Activated CD4-positive, alpha-beta T cell treated with anti-CD3 and anti-CD28 coated beads, Interleukin-2, amount 50 U/mL, for 48 hours (primary cell): ENCODE results near the gene RNF34.

Experiments used
- DNase-seq, 2 experiments: peaks; one replicate each; pipeline ENCODE4 v3.0.0-alpha.2; 2020

Gene RNF34

DNA sequence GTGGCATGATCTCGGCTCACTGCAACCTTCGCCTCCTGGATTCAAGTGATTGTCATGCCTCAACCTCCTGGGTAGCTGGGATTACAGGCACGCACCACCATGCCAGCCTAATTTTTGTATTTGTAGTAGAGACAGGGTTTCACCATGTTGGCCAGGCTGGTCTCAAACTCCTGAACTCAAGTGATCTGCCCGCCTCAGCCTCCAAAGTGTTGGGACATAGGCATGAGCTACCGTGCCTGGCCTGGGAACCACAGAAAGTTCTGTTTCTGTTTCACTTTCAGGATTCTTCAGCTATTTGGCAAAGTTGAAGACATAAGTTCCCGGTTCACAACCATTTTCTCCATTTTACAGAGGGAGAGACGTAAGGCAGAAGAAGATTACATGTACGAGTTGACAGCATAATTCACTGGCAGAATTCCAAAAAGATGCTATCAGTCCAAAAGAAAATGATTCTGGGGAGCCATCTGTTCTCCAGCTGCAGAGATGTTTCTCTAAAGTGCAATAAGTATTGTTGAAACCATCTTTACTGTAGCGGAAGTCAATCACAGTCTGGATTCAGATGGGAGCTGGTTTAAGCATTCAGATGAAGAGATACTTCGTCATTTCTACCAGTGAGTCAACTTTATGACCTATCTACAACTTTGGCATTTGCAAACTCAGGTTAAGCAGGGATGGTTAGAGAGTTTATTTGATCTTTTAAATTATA is 8.1 kb upstream of the RNF34 start:
- DNase-seq, result peak; percentile 45 to 59

DNA sequence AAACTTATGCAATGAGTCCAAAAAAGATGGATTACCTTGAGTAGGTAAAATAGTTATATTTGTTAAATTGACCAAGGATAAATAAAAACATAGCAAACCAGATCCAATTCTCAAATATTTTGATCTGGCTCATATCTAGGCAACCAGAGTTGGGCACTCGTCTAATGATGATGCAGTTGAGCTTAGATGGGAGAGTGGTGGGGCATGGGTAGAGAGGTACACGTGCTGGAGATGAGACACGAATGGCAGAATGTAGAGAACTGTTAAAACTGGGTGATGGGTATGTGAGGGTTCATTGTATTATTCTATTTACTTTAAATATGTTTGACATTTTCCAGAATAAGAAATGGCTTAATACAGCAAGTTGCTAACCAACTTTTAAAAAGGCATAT is 7.6 kb upstream of the RNF34 start:
- no peak for DNase-seq

GRCh38 chr12:121397521-121397920 is 2.4 kb upstream of the RNF34 start:
- no peak for DNase-seq

- DNase-seq, result no peak
Measured at GRCh38 chr12:121398355-121398754, 1.6 kb upstream of the RNF34 start.

DNA sequence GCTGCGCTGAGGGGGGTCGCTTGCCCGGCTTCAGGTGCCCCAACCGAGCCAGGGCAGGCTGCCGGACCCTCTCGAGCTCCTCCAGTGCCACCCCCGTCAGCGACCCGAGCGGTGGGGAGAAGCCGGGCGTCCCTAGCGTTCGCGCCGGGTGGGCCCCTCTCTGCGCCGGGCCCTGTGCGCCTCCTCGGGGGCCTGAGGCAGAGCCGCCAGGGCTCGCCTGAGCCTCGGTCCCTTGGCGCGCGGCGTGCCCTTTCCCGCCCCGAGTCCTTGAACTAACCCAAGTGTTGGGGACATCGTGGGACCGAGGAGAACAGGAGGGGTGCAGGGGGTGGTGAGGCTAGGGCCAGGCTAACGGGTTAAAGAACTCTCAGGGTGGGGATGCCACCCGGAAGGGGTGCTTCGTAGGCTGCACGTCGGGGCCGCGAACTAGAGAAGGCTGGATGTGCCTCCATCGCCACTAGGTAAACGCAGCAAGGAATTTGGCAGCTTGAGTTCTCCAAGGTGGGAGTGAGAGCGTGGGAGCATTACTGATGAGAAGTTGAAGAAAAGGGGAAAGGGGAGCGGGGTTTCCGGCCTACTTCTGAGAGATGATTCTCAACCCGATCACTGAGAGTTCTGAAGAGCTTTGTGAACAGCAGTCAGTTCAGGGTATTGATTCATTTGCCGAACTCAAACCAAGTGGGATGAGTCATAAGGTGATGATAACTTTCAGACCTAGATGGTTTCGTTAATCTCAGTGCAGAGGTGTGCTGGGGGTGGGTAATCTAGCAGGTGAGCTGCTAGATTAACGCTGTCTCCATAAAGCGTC is 618 bp downstream of the RNF34 start:
- DNase-seq, result peak; percentile 61 to 71

DNA sequence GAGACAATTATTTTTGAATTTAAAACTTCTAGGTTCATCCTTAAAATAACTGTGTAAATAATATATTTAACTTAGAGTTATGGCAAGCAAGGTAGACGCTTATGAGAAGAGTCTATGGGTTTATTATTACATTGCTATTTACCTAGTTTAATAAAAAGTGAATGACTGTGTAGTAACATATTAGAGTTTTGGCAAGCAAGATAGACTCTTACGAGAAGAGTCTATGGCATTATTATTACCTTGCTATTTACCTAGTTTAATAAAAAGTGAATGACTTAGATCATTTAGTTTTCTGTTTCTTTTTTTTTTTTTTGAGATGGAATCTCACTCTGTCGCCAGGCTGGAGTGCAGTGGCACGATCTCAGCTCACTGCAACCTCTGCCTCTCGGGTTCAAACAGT is 3.8 kb downstream of the RNF34 start:
- DNase-seq, result no peak

DNA sequence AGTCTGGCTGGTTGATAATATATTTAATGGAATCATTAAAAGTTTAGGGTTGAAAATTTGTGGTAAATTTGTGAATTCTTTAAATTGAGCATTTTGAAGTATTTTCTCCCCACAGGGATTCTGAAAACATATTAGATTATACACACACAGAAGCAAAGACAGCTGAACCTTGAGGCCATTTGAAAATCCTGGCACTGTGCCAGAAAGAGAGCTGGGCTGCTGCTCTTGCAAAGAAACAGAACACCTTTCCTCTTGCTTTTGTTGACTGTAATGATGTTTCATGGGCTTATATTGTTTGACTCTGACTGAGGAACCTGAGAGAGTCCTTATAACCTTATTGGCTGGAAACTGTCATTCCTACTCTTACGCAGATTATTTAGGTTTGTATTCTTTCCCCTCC is 4.8 kb downstream of the RNF34 start:
- no peak for DNase-seq

DNA sequence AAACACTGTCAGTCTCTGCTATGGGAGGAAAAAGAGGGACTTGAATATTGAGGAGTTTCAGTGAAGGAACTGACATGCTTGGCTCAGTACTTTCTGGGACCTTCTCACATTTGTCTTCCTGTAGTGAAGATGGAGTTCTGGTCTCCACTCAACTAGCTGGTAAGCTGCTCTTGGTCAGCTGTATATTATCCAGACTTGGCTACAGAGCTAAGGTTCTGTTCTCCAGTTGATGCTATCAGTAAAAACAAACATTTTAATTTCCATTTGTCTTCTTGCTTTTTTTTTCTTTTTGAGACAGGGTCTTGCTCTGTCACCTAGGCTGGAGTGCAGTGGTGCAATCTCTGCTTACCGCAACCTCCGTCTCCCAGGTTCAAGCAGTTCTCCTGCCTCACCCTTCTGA is 5.3 kb downstream of the RNF34 start:
- DNase-seq, result no peak

GRCh38 chr12:121413917-121414316 is 14.0 kb downstream of the RNF34 start:
- DNase-seq, result no peak

- no peak for DNase-seq
Measured at GRCh38 chr12:121417847-121418246, 17.9 kb downstream of the RNF34 start.

DNA sequence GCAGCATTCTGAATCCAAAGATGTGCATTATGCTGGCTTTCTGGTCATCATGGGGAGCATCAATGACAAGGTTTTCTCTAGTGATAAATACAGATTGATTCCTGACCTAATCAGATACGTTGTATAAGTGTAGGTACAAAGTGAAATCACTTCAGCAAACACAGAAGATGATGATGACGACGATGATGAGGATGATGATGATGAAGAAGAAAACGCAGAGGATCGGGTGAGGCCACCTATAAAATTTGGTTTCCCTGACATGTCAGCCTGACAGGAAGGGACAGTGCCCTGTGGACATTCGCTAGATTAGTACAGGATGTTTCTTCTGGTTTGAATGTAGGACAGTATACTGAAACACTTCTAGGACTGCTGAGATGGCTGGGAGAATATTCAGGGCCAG is 20.2 kb downstream of the RNF34 start:
- no peak for DNase-seq

DNA sequence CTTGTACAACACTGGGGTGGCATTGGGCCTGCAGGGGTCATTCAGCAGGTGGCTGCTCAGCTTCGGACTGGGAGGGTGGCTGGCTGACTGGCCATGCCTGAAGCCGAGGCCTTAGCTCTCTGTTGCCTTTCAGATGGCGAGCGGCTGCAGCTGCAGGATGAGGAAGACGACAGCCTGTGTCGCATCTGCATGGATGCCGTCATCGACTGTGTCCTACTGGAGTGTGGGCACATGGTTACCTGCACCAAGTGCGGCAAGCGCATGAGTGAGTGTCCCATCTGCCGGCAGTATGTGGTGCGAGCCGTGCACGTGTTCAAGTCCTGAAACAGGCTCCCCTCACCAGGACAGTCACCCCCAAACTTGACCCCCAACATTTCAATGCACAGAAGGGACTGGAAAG is 23.3 kb downstream of the RNF34 start:
- DNase-seq, result no peak

DNA sequence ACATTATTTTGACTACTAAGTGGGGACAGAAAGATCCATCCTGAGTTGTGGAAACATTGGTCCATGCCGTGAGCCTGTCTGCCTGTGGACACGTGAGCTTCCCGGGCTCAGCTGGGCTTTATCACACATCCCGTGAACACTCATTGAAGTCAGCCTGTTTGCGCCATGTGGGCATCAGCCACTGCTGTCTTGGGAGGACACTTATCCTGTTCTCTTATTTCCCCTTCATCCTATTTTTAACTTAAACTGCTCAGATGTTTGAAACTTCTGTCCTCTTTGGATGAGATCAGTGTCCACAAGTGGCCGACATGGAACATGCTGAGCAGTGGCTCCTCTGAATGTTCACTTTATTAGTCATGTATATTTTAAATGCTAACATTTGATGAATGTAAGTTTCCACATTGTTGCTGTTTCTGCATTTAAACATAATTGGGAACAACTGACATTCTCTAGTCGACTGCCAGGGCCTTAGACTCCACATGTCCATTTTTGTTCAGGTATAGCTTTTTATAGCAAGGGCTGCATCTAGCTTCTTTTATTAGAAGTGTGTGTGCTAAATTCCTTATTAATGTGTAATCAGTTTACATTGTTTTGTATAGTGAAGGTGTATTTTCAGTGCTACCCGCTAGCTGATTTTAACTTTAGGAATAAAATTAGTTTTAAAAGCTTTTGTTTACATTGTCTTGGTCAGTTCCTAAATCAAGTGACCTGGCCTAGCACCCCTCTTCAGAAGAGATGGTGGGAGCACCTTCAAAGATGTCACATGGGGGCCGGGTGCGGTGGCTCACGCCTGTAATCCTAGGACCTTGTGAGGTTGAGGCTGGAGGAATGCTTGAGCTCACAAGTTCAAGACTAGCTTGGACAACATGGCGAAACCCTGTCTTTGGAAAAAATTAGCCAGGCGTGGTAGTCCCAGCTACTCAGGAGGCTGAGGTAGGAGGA is 24.0 kb downstream of the RNF34 start:
- DNase-seq, result no peak

GRCh38 chr12:121424624-121424975 is 24.7 kb downstream of the RNF34 start:
- no peak for DNase-seq

DNA sequence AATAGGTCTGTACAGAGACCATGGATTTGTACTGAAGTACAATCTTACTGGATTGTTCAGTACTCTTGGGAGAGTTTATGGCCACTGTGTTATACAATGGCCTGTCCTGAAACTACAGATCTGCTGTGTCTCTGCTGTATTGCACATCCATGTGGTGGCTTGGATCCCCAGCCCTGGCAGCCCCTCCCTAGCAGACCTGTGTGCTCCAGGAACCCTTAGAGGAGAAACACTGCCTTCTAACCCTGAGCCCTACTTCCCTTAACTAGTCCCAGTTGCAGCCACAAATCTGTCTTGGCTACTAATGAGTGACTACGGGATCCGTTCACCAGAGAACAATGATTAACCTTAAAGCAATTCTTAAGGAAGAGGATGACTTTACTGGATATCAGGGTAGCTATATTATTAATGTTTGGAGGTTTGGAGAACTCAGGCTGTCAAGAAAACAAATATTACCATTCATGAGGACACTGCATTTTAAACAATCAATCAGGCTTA is 27.7 kb downstream of the RNF34 start:
- no peak for DNase-seq

GRCh38 chr12:121428883-121429282 is 29.0 kb downstream of the RNF34 start:
- DNase-seq, result no peak

DNA sequence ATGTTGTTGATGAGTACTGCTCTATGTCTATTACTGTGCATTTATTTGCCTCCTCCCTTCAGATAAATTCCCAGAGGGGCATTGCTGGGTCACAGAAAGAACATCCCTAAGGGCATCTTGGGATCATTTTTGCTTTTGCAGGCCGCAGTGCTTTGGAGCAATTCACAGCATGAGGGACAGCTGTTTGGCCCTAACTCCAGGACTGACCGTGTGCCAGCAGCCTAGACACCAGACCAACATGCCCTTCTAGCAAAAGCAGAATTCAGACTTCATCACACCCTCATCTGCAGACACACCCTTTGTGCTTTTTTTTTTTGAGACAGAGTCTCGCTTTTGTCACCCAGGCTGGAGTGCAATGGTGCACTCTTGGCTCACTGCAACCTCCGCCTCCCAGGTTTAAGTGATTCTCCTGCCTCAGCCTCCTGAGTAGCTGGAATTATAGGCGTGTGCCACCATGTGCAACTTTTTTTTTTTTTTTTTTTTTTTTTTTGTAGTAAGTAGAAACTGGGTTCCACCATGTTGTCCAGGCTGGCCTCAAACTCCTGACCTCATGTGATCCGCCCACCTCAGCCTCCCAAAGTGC is 31.0 kb downstream of the RNF34 start:
- no peak for DNase-seq

DNA sequence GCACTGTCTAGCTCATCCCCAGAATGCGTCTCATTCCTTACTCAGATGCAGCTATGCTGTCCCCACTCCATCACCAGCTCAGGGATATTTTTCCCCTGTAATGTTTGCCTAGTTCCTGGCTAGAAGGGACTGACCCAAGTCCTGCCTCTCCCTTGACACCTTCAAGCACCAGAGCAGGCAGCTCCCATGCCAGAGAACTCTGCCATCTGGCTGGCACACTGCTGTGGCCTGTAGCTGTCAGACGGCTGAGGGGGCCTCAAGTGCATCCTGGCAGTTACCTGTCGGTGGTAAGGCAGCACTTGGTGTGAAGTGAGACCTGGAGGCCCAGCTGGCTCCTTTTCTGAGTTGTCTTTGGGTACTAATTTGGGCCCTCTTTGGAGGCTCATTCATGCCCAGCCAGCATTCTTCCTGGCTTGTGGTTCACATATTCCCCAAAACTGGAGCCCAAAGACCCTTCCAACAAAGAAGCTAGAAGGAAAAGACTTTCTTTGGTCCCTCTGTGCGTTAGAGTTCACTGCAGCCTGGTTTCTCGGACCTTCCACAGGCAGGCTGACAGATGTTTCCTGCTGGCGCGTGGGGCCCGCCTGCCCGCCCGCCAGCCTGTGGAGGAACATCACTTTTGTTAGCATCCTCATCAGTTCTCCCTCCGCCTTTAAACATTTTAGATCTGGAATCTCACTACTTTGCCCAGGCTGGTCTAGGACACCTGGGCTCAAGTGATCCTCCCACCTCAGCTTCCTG is 33.0 kb downstream of the RNF34 start:
- DNase-seq, result no peak

GRCh38 chr12:121436706-121437105 is 36.8 kb downstream of the RNF34 start:
- DNase-seq, result no peak

DNA sequence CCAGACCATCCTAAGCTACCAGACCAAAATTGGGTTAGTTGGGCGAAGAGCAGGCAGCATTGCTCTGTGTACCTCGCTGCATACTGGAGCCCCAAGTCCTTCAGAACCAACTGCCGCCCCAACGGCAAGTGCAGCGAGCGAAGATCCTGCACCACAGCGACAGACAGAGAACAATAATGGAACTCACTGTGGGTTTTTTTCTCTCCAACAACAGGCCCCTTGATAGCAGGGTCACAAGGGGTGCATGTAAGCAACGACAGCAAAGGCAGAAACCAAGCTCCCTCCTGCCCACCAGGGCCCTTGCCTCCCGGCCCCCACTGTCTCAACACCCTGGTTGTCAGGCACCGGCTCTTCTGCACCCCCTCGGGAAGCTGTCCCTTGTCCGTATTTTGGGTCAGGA is 39.0 kb downstream of the RNF34 start:
- DNase-seq, result no peak

- no peak for DNase-seq
Measured at GRCh38 chr12:121439715-121440114, 39.8 kb downstream of the RNF34 start.

DNA sequence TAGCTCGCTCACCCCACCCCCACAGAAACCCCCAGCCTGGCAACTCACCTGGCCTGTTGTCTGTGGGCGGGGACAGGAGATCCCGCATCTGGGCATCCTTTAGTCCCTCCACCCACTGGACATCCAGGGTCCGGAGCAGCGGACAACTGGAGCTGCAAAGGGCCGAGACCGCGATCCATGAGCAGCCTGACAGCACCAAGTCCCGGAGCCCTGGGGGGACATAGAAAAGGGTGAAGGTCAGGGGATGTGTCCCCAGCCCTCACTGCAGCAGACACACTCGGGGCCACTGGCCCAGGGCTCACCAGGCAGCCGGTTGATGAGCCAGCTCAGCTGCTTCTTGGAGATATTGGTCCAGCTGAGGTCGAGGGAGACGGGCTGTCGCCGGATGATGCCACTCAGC is 40.9 kb downstream of the RNF34 start:
- no peak for DNase-seq
